H9 (cell line): Measurements from ENCODE around the gene ZBBX. TPM values are rescaled to one million over a fixed set of nuclear protein-coding genes. Genes with fewer than 3 reads are reported as not detected.

Experiments used
- DNase-seq: peaks from one replicate; pipeline ENCODE4 v3.0.0-alpha.2; 2017
- H2AFZ ChIP-seq: one replicate; pipeline ENCODE4 v1.6.1; 2013; ENCODE audit warnings: mild to moderate bottlenecking, low read length, control low read depth, moderate library complexity
- H2AK5ac ChIP-seq: 2 replicates; pipeline ENCODE4 v1.6.1; 2013; ENCODE audit warnings: low read length, control low read depth, mixed read lengths; ENCODE audit not compliant: insufficient read length
- H2BK120ac ChIP-seq: one replicate; pipeline ENCODE4 v1.6.1; 2013; ENCODE audit warnings: low read depth, mild to moderate bottlenecking, low read length, control low read depth, inconsistent platforms; ENCODE audit not compliant: poor library complexity, severe bottlenecking
- H2BK12ac ChIP-seq: 2 replicates; pipeline ENCODE4 v1.6.1; 2013; ENCODE audit warnings: low read length, control low read depth, mixed read lengths, low read depth; ENCODE audit not compliant: insufficient read length
- H2BK15ac ChIP-seq: 2 replicates; pipeline ENCODE4 v1.6.1; 2013; ENCODE audit warnings: low read depth, low read length, control low read depth
- H2BK20ac ChIP-seq: one replicate; pipeline ENCODE4 v1.6.1; 2013; ENCODE audit warnings: low read depth, mild to moderate bottlenecking, low read length, control low read depth, inconsistent platforms; ENCODE audit not compliant: poor library complexity, severe bottlenecking
- H2BK5ac ChIP-seq: 2 replicates; pipeline ENCODE4 v1.6.1; 2013; ENCODE audit warnings: low read length, control low read depth, mixed read lengths; ENCODE audit not compliant: insufficient read length
- H3K14ac ChIP-seq: 2 replicates; pipeline ENCODE4 v1.6.1; 2013; ENCODE audit warnings: low read length, control low read depth; ENCODE audit not compliant: insufficient read depth
- H3K18ac ChIP-seq: 2 replicates; pipeline ENCODE4 v1.6.1; 2013; ENCODE audit warnings: low read depth, mild to moderate bottlenecking, mixed read lengths, low read length, control low read depth; ENCODE audit not compliant: insufficient read length
- H3K23ac ChIP-seq: 2 replicates; pipeline ENCODE4 v1.6.1; 2013; ENCODE audit warnings: low read length, control low read depth, mixed read lengths, low read depth; ENCODE audit not compliant: insufficient read length
- H3K23me2 ChIP-seq: 2 replicates; pipeline ENCODE4 v1.6.1; 2013; ENCODE audit warnings: low read depth, mild to moderate bottlenecking, mixed read lengths, low read length, control low read depth; ENCODE audit not compliant: insufficient read length, poor library complexity, severe bottlenecking
- H3K27ac ChIP-seq: 2 replicates; pipeline ENCODE4 v1.5.1; 2013; ENCODE audit warnings: low read length, control low read depth, mixed read lengths, low read depth; ENCODE audit not compliant: insufficient read length
- H3K27me3 ChIP-seq: 2 replicates; pipeline ENCODE4 v1.6.1; 2013; ENCODE audit warnings: low read length, control low read depth, inconsistent platforms; ENCODE audit not compliant: insufficient read depth
- H3K4ac ChIP-seq: 2 replicates; pipeline ENCODE4 v1.6.1; 2013; ENCODE audit warnings: low read depth, mild to moderate bottlenecking, control low read depth, inconsistent platforms, low read length, moderate library complexity
- H3K4me1 ChIP-seq: 2 replicates; pipeline ENCODE4 v1.6.1; 2013; ENCODE audit warnings: low read length, control low read depth, inconsistent platforms; ENCODE audit not compliant: insufficient read depth
- H3K4me2 ChIP-seq: 2 replicates; pipeline ENCODE4 v1.6.1; 2013; ENCODE audit warnings: low read length, control low read depth, mixed read lengths; ENCODE audit not compliant: insufficient read length, insufficient read depth
- H3K56ac ChIP-seq: 2 replicates; pipeline ENCODE4 v1.6.1; 2013; ENCODE audit warnings: low read depth, mild to moderate bottlenecking, mixed read lengths, low read length, control low read depth; ENCODE audit not compliant: insufficient read length
- H3K79me1 ChIP-seq: 2 replicates; pipeline ENCODE4 v1.6.1; 2013; ENCODE audit warnings: low read depth, mild to moderate bottlenecking, moderate library complexity, low read length, control low read depth, inconsistent platforms; ENCODE audit not compliant: insufficient read depth, poor library complexity, severe bottlenecking
- H3K79me2 ChIP-seq: 2 replicates; pipeline ENCODE4 v1.6.1; 2013; ENCODE audit warnings: low read length, control low read depth, inconsistent platforms; ENCODE audit not compliant: insufficient read depth
- H3K9ac ChIP-seq: 2 replicates; pipeline ENCODE4 v1.6.1; 2013; ENCODE audit warnings: low read length, control low read depth, mixed read lengths; ENCODE audit not compliant: insufficient read length; ENCODE audit errors: extremely low read depth
- H3K9me3 ChIP-seq: one replicate; pipeline ENCODE4 v1.6.1; 2013; ENCODE audit warnings: low read depth, low read length, inconsistent platforms; ENCODE audit not compliant: control insufficient read depth
- H3T11ph ChIP-seq: one replicate; pipeline ENCODE4 v1.6.1; 2013; ENCODE audit warnings: mild to moderate bottlenecking, low read length, control low read depth, inconsistent platforms
- H4K20me1 ChIP-seq: one replicate; pipeline ENCODE4 v1.6.1; 2013; ENCODE audit not compliant: control insufficient read depth, insufficient read length, insufficient read depth
- H4K5ac ChIP-seq: 2 replicates; pipeline ENCODE4 v1.6.1; 2013; ENCODE audit warnings: low read depth, mild to moderate bottlenecking, mixed read lengths, low read length, control low read depth; ENCODE audit not compliant: insufficient read length
- H4K8ac ChIP-seq: replicated peaks from 2 replicates; pipeline ENCODE4 v1.6.1; 2013; ENCODE audit warnings: low read length, control low read depth, mixed read lengths, low read depth; ENCODE audit not compliant: insufficient read length
- H4K91ac ChIP-seq: 2 replicates; pipeline ENCODE4 v1.6.1; 2013; ENCODE audit warnings: low read depth, mild to moderate bottlenecking, moderate library complexity, mixed read lengths, low read length, control low read depth; ENCODE audit not compliant: insufficient read length
- H3K27ac Mint-ChIP-seq, 3 experiments: 2 replicates in 2 of 3; 3 replicates in 1 of 3; pipeline ENCODE4 v1.8.0; 2020 to 2021; ENCODE audit warnings: mixed read lengths in 3 of 3, mild to moderate bottlenecking in 1 of 3, moderate library complexity in 1 of 3
- H3K27me3 Mint-ChIP-seq: 2 replicates; pipeline ENCODE4 v1.8.0; 2021; ENCODE audit warnings: low read depth, mild to moderate bottlenecking, moderate library complexity, mixed read lengths
- H3K36me3 Mint-ChIP-seq, 3 experiments: 2 replicates in 2 of 3; 3 replicates in 1 of 3; pipeline ENCODE4 v1.8.0; 2020 to 2021; ENCODE audit warnings: low read depth in 3 of 3, mixed read lengths in 3 of 3; ENCODE audit not compliant: insufficient read depth in 1 of 3
- H3K4me1 Mint-ChIP-seq, 2 experiments: 2 replicates each; pipeline ENCODE4 v1.8.0; 2020; ENCODE audit warnings: mixed read lengths in 2 of 2
- H3K4me3 Mint-ChIP-seq, 2 experiments: 2 replicates in 1 of 2; 3 replicates in 1 of 2; pipeline ENCODE4 v1.8.0; 2020 to 2021; ENCODE audit warnings: mild to moderate bottlenecking in 2 of 2, mixed read lengths in 2 of 2, moderate library complexity in 1 of 2
- H3K9me3 Mint-ChIP-seq, 2 experiments: 2 replicates in 1 of 2; 3 replicates in 1 of 2; pipeline ENCODE4 v1.8.0; 2020; ENCODE audit warnings: mild to moderate bottlenecking in 2 of 2, mixed read lengths in 2 of 2, moderate library complexity in 1 of 2
- CTCF ChIP-seq: fragments of 200-600 bp; sonication (generic); conservative IDR thresholded peaks from 3 replicates; pipeline ENCODE4 v1.8.0; 2021; ENCODE audit warnings: antibody characterized with exemption, mild to moderate bottlenecking
- WGBS: extraction: QIAGEN DNeasy Blood & Tissue Kit; methylation state at CpG from one replicate; pipeline ENCODE4 v1.1.7; 2013; ENCODE audit warnings: missing lambda C conversion rate, low lambda C conversion rate, mixed read lengths; ENCODE audit not compliant: insufficient read length; ENCODE audit errors: extremely low coverage; 5-methylcytosine and 5-hydroxymethylcytosine counted together
- total RNA-seq: library from RNA; stranded (reverse); gene quantifications from 2 replicates; pipeline ENCODE4 v1.2.1, GENCODE V29; 2021

The ZBBX gene
- total RNA-seq, 1 experiment from 2014 or later = 2.4 TPM

- Histone ChIP-seq H3K14ac (no peak overlapping the region), H3K79me2 (no peaks in the 10 kb centered on the region), H3K4me2 (no peak overlapping the region), H3K9me3 (no peaks in the 10 kb centered on the region), H2BK5ac (no peak overlapping the region), H4K8ac (no peak overlapping the region), H3K79me1 (no peaks in the 10 kb centered on the region), H2BK120ac (no peak overlapping the region), H3K4ac (no peak overlapping the region), H4K20me1 (no peaks in the 10 kb centered on the region), H3K27ac (no peak overlapping the region), H2BK15ac (no peak overlapping the region), H3K23me2 (no peaks in the 10 kb centered on the region), H4K5ac (no peak overlapping the region), H3K4me1 (no peaks in the 10 kb centered on the region), H3K27me3 (no peaks in the 10 kb centered on the region), H3K9ac (no peak overlapping the region), H3T11ph (no peak overlapping the region), H2BK12ac (no peak overlapping the region), H4K91ac (no peak overlapping the region), H3K23ac (no peak overlapping the region), H3K56ac (no peak overlapping the region), H2BK20ac (no peak overlapping the region), H2AK5ac (no peak overlapping the region), H3K18ac (no peak overlapping the region), H2AFZ (no peak overlapping the region)
- Mint-ChIP-seq H3K27ac (no peak overlapping the region), H3K4me3 (no peak overlapping the region), H3K9me3 (no peaks in the 10 kb centered on the region), H3K27me3 (no peaks in the 10 kb centered on the region), H3K36me3 (no peaks in the 10 kb centered on the region), H3K4me1 (peaks cover 0 to 4% of the 10 kb centered on the region in 2 experiments; a peak in 2 of 4 replicates)
- TF ChIP-seq CTCF = no peak
- DNase-seq = peak; percentile 31
- no CpG with 5 or more reads among the region's 3 CpGs for WGBS
Measured at GRCh38 chr3:167372138-167372537, 8.0 kb downstream of the ZBBX start.
